HEK293 (cell line): ENCODE results near the gene ZSCAN20.

ENCODE experiments used
- CTCF ChIA-PET: fragments of 350-600 bp; formaldehyde crosslinking; extraction: SDS; loops from one replicate; lab custom pipeline; 2021; ENCODE audit warnings: antibody characterized with exemption; lab: Yijun Ruan, JAX
- POLR2A ChIA-PET: fragments of 300-600 bp; formaldehyde crosslinking; extraction: SDS; loops from one replicate; lab custom pipeline; 2020; ENCODE audit warnings: antibody characterized with exemption, inconsistent platforms; lab: Yijun Ruan, JAX
- H3K27ac ChIP-seq: fragments of 200-500 bp; sonication (Bioruptor generic); 2 replicates; pipeline ENCODE4 v1.5.1; 2014; ENCODE audit warnings: low read depth, low read length, control low read depth, inconsistent platforms; ENCODE audit errors: extremely low read depth
- H3K36me3 ChIP-seq, 2 experiments: fragments of 200-500 bp in 1 of 2; sonication (Bioruptor generic) in 1 of 2; 1 replicate in 1 of 2; 2 replicates in 1 of 2; pipeline ENCODE4 v1.5.1; 2014 to 2017; ENCODE audit warnings: inconsistent platforms in 2 of 2, low read length in 2 of 2; ENCODE audit not compliant: control insufficient read depth in 2 of 2, insufficient read depth in 1 of 2
- H3K4me1 ChIP-seq: fragments of 200-500 bp; sonication (Bioruptor generic); 2 replicates; pipeline ENCODE4 v1.5.1; 2014; ENCODE audit warnings: mild to moderate bottlenecking, low read length, inconsistent platforms; ENCODE audit not compliant: control insufficient read depth, insufficient read depth
- H3K4me3 ChIP-seq: 2 replicates; pipeline ENCODE4 v1.5.1; 2011; ENCODE audit warnings: low read depth, mild to moderate bottlenecking, control low read depth, low read length, moderate library complexity
- H3K9me3 ChIP-seq: fragments of 200-500 bp; sonication (Bioruptor generic); 2 replicates; pipeline ENCODE4 v1.5.1; 2014; ENCODE audit warnings: low read depth, low read length, inconsistent platforms; ENCODE audit not compliant: control insufficient read depth, insufficient read depth
- ATF2 ChIP-seq: fragments of 450-650 bp; formaldehyde crosslinking; IDR thresholded peaks from 2 replicates; pipeline ENCODE4 v1.5.1; 2016; ENCODE audit warnings: missing biosample characterization, missing genetic modification characterization, low read depth
- KLF8 ChIP-seq: fragments of 450-650 bp; formaldehyde crosslinking; IDR thresholded peaks from 2 replicates; pipeline ENCODE4 v1.5.1; 2016; ENCODE audit warnings: missing biosample characterization, missing genetic modification characterization
- MEIS1 ChIP-seq: sonication (generic); formaldehyde crosslinking; IDR thresholded peaks from 2 replicates; pipeline ENCODE4 v1.8.1; 2022; ENCODE audit warnings: missing genetic modification reagents, mild to moderate bottlenecking, borderline replicate concordance
- MYNN ChIP-seq: fragments of 450-650 bp; formaldehyde crosslinking; IDR thresholded peaks from 2 replicates; pipeline ENCODE4 v1.5.1; 2016; ENCODE audit warnings: missing biosample characterization, missing genetic modification characterization, borderline replicate concordance
- SP7 ChIP-seq: fragments of 450-650 bp; formaldehyde crosslinking; IDR thresholded peaks from 2 replicates; pipeline ENCODE4 v1.5.1; 2016; ENCODE audit warnings: missing biosample characterization, missing genetic modification characterization
- ZBTB49 ChIP-seq: fragments of 450-650 bp; formaldehyde crosslinking; IDR thresholded peaks from 2 replicates; pipeline ENCODE4 v1.5.1; 2016; ENCODE audit warnings: missing biosample characterization, missing genetic modification characterization, low read depth
- ZFP3 ChIP-seq: fragments of 450-650 bp; formaldehyde crosslinking; IDR thresholded peaks from 2 replicates; pipeline ENCODE4 v1.5.1; 2016; ENCODE audit warnings: low read depth, missing biosample characterization, missing genetic modification characterization
- ZNF146 ChIP-seq: fragments of 450-650 bp; formaldehyde crosslinking; IDR thresholded peaks from 2 replicates; pipeline ENCODE4 v1.5.1; 2016; ENCODE audit warnings: missing biosample characterization, missing genetic modification characterization
- ZNF157 ChIP-seq: fragments of 450-650 bp; formaldehyde crosslinking; IDR thresholded peaks from 2 replicates; pipeline ENCODE4 v1.5.1; 2016; ENCODE audit warnings: missing biosample characterization, missing genetic modification characterization
- ZNF16 ChIP-seq: fragments of 450-650 bp; formaldehyde crosslinking; IDR thresholded peaks from 2 replicates; pipeline ENCODE4 v1.5.1; 2016; ENCODE audit warnings: low read depth, missing biosample characterization, missing genetic modification characterization
- ZNF175 ChIP-seq: fragments of 450-650 bp; formaldehyde crosslinking; IDR thresholded peaks from 2 replicates; pipeline ENCODE4 v1.5.1; 2016; ENCODE audit warnings: missing biosample characterization, missing genetic modification characterization
- ZNF19 ChIP-seq: fragments of 450-650 bp; formaldehyde crosslinking; IDR thresholded peaks from 2 replicates; pipeline ENCODE4; 2016; ENCODE audit warnings: missing biosample characterization, missing genetic modification characterization, low read depth
- ZNF214 ChIP-seq: fragments of 450-650 bp; formaldehyde crosslinking; IDR thresholded peaks from 2 replicates; pipeline ENCODE4 v1.5.1; 2017; ENCODE audit warnings: missing biosample characterization, mild to moderate bottlenecking, missing genetic modification characterization, borderline replicate concordance
- ZNF221 ChIP-seq: fragments of 450-650 bp; formaldehyde crosslinking; IDR thresholded peaks from 2 replicates; pipeline ENCODE4 v1.5.1; 2017; ENCODE audit warnings: missing biosample characterization, missing genetic modification characterization, borderline replicate concordance
- ZNF341 ChIP-seq: fragments of 450-650 bp; formaldehyde crosslinking; IDR thresholded peaks from 2 replicates; pipeline ENCODE4; 2016; ENCODE audit warnings: low read depth, missing biosample characterization, missing genetic modification characterization
- ZNF354C ChIP-seq: fragments of 450-650 bp; formaldehyde crosslinking; IDR thresholded peaks from 2 replicates; pipeline ENCODE4 v1.5.1; 2016; ENCODE audit warnings: missing biosample characterization, missing genetic modification characterization, low read depth, borderline replicate concordance
- ZNF423 ChIP-seq: fragments of 450-650 bp; formaldehyde crosslinking; IDR thresholded peaks from 2 replicates; pipeline ENCODE4 v1.5.1; 2016; ENCODE audit warnings: missing biosample characterization, missing genetic modification characterization
- ZNF529 ChIP-seq: fragments of 450-650 bp; formaldehyde crosslinking; IDR thresholded peaks from 2 replicates; pipeline ENCODE4 v1.5.1; 2017; ENCODE audit warnings: missing genetic modification characterization, missing biosample characterization; ENCODE audit not compliant: insufficient replicate concordance
- ZNF585B ChIP-seq: fragments of 450-650 bp; formaldehyde crosslinking; IDR thresholded peaks from 2 replicates; pipeline ENCODE4 v1.5.1; 2016; ENCODE audit warnings: missing biosample characterization, missing genetic modification characterization
- ZNF692 ChIP-seq: fragments of 450-650 bp; formaldehyde crosslinking; IDR thresholded peaks from 2 replicates; pipeline ENCODE4 v1.5.1; 2016; ENCODE audit warnings: missing biosample characterization, missing genetic modification characterization
- ZSCAN16 ChIP-seq: fragments of 450-650 bp; formaldehyde crosslinking; IDR thresholded peaks from 2 replicates; pipeline ENCODE4 v1.5.1; 2016; ENCODE audit warnings: missing biosample characterization, missing genetic modification characterization

Gene ZSCAN20

GRCh38 chr1:33502726-33503125 lies 30.3 kb downstream of the ZSCAN20 start:
- Histone ChIP-seq H3K9me3 (no peaks in the 10 kb centered on the region), H3K27ac (no peak overlapping the region), H3K4me3 (no peak overlapping the region), H3K4me1 (no peaks in the 10 kb centered on the region), H3K36me3 (peaks cover 0 to 10% of the 10 kb centered on the region in 2 experiments; a peak in 1 of 3 replicates)
- CTCF ChIA-PET, result interaction anchor here (0.7 kb wide), 1 partner anchor 110 kb away, joined by 3 read pairs; no protein-coding TSS in a partner anchor
- no peak for TF ChIP-seq MEIS1 (CRISPR knock-in tag)
- no peak for TF ChIP-seq ZFP3 (tag by site-specific recombination)
- no peak for TF ChIP-seq ZNF585B (tag by site-specific recombination)
- no peak for TF ChIP-seq ZSCAN16
- no peak for TF ChIP-seq ZNF19
- no peak for TF ChIP-seq ZBTB49 (tag by site-specific recombination)
- TF ChIP-seq ZNF341 (tag by site-specific recombination), result no peak
- TF ChIP-seq SP7 (tag by site-specific recombination), result no peak
- no peak for TF ChIP-seq MYNN
- TF ChIP-seq KLF8 (tag by site-specific recombination), result no peak
- no peak for TF ChIP-seq ZNF146 (tag by site-specific recombination)
- TF ChIP-seq ZNF692 (tag by site-specific recombination), result no peak
- no peak for TF ChIP-seq ZNF423
- TF ChIP-seq ZNF157 (tag by site-specific recombination), result no peak
- TF ChIP-seq ZNF214 (tag by site-specific recombination), result no peak
- TF ChIP-seq ZNF175 (tag by site-specific recombination), result no peak
- TF ChIP-seq ZNF221, result no peak
- TF ChIP-seq ZNF16, result no peak
- TF ChIP-seq ZNF354C (tag by site-specific recombination), result no peak
- POLR2A ChIA-PET, result no interaction called here

- Histone ChIP-seq H3K4me3 (no peak overlapping the region), H3K4me1 (no peaks in the 10 kb centered on the region), H3K9me3 (no peaks in the 10 kb centered on the region), H3K27ac (no peak overlapping the region), H3K36me3 (peaks cover 0 to 2% of the 10 kb centered on the region in 2 experiments; a peak in 1 of 3 replicates)
- TF ChIP-seq ZNF529 (no peak), ATF2 (tag by site-specific recombination) (peak; percentile 47; the same call in 1 of the 2 replicates)
- CTCF ChIA-PET, result interaction anchor here (0.7 kb wide), 1 partner anchor 109 kb away, joined by 3 read pairs; no protein-coding TSS in a partner anchor
- POLR2A ChIA-PET, result no interaction called here
Observed at GRCh38 chr1:33503506-33503905, 31.1 kb downstream of the ZSCAN20 start.
